ENCODE measurements around the gene CASQ1. TPM values are rescaled to one million over a fixed set of nuclear protein-coding genes. Genes with fewer than 3 reads are reported as not detected.

The CASQ1 gene
- not detected for total RNA-seq

GRCh38 chr1:160189649-160190625, at the start of gene CASQ1:
Gene CASQ1, plus strand, starts transcription at chr1:160190575. Its CDS starts 177 bp downstream, at chr1:160190752.

GRCh38 chr1:160151303-160151702, 39.1 kb upstream of the CASQ1 start, which contains the start of gene ATP1A4:
Gene ATP1A4, plus strand, starts transcription at chr1:160151603. Its CDS starts 438 bp downstream, at chr1:160152041.

GRCh38 chr1:160205242-160206035, 15.1 kb downstream of the CASQ1 start, which contains the start of gene PEA15:
Gene PEA15, plus strand, starts transcription at chr1:160205384. Its CDS starts 6,161 bp downstream, at chr1:160211545.

Other genes starting within 250 kb of the CASQ1 start
- gene IGSF9, start 245.0 kb upstream of the CASQ1 start, total RNA-seq: under 1 TPM in 1 of 2 donors, not detected in 1; under 0.01 TPM
- gene SLAMF9, start 236.3 kb upstream of the CASQ1 start, total RNA-seq: 10 to 100 TPM in 1 of 2 donors, 1 to 10 TPM in 1; 2.1 to 14.3 TPM
- gene PIGM, start 158.6 kb upstream of the CASQ1 start, total RNA-seq: 1 to 10 TPM; 4.8 to 5.0 TPM
- gene KCNJ10, start 120.4 kb upstream of the CASQ1 start, total RNA-seq: under 1 TPM in 1 of 2 donors, not detected in 1; under 0.01 TPM
- not detected for gene KCNJ9, start 109.0 kb upstream of the CASQ1 start, total RNA-seq
- gene IGSF8, start 92.0 kb upstream of the CASQ1 start, total RNA-seq: 100 to 1,000 TPM in 1 of 2 donors, 10 to 100 TPM in 1; 88.4 to 172 TPM
- not detected for gene ATP1A2, start 74.8 kb upstream of the CASQ1 start, total RNA-seq
- under 1 TPM in 1 of 2 donors, not detected in 1; under 0.01 TPM for gene ATP1A4, start 39.0 kb upstream of the CASQ1 start, total RNA-seq
- 10 to 100 TPM; 60.6 to 79.9 TPM for gene PEA15, start 14.8 kb downstream of the CASQ1 start, total RNA-seq
- gene DCAF8, start 72.0 kb downstream of the CASQ1 start, total RNA-seq: 10 to 100 TPM; 59.3 to 75.0 TPM
- 10 to 100 TPM; 46.0 to 61.9 TPM for gene PEX19, start 94.6 kb downstream of the CASQ1 start, total RNA-seq
- gene COPA, start 152.7 kb downstream of the CASQ1 start, total RNA-seq: 100 to 1,000 TPM; 133 to 194 TPM
- 100 to 1,000 TPM; 110 to 132 TPM for gene NCSTN, start 152.8 kb downstream of the CASQ1 start, total RNA-seq
- gene NHLH1, start 176.5 kb downstream of the CASQ1 start, total RNA-seq: under 1 TPM; under 0.01 TPM
- 1 to 10 TPM; 4.7 to 4.8 TPM for gene VANGL2, start 210.0 kb downstream of the CASQ1 start, total RNA-seq

Data from melanocyte of skin (primary cell).